GM21825 (cell line): ENCODE data around the gene DNMT3L.

Source experiments
- ATAC-seq: cut with Tn5 transposase; IDR thresholded peaks from one replicate; pipeline ENCODE4 v1.9.1; 2021; ENCODE audit warnings: mild to moderate bottlenecking, moderate library complexity; ENCODE audit not compliant: unreplicated experiment

Gene DNMT3L

DNA sequence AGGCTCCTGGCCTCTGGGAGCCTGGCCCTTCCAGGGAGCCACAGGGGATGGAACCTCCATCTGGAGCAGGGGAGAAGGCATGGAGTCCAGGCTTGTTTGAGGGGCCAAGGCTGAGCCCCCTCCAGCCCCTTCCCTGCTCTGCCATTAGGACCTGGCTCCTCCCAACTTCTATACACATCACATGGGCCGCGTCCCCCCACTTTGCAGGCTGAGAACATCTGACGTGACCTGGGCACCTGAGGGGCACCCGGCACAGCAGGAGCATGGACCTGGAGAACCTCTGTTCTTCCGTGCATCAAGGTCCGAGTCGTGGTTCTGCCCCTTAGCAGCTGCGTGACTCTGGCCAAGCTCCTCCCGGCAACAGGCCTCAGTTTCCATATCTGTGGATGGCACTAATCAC is 20.1 kb upstream of the DNMT3L start:
- no peak for ATAC-seq

DNA sequence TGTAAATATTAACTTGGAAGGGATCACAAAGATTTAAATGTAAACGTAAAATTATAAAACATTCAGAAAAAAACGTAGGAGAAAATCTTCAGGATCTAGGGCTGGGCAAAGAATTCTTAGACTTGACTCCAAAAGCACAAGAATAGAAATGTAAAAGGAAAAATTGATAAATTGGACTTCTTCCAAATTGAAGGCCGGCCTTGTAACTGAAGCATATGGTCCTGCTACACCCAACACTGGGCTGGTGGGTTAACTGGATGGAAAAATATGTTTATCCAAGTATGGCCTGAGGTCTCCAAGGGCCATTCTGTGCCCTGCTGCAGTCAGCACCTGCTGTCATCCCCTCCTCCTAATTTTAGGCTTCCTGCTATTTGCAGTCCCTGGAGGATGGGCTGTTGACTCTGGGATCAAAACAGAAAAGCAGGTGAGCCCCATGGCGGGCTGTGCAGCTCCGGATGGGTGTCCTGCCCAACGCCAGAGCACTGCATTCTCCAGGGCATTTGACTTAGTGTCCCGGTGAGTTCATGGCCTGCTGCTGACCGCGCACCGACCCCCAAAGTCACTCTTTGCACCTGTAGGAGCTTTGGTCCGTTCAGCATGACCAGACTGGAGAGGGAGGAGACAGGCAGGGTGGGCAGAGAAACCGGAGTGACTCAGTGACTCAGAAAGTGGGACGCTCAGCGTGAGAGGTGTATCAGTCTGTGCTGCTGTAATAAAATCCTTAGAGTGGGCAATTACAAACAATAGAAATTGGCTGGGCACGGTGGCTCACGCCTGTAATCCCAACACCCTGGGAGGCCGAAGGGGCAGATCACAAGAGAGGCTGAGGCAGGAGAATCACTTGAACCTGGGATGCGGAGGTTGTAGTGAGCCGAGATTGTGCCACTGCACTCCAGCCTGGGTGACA is 17.9 kb upstream of the DNMT3L start:
- ATAC-seq = no peak

DNA sequence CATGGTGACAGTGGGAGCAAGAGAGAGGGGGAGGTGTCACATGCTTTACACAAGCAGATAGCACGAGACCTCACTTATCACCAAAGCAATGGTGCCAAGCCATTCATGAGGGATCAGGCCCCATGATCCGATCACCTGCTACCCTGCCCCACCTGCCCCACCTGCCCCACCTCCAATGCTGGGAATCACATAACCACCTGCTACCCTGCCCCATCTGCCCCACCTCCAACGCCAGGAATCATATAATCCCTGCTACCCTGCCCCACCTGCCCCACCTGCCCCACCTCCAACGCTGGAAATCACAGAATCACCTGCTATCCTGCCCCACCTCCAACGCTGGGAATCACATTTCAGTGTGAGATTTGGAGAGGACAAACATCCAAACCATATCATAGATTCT is 13.3 kb upstream of the DNMT3L start:
- no peak for ATAC-seq

GRCh38 chr21:44273046-44273445 is 11.3 kb upstream of the DNMT3L start:
- no peak for ATAC-seq

- ATAC-seq = no peak
Measured at GRCh38 chr21:44272284-44272858, 10.7 kb upstream of the DNMT3L start.

GRCh38 chr21:44271558-44272283 is 10.0 kb upstream of the DNMT3L start:
- no peak for ATAC-seq

GRCh38 chr21:44269090-44269489 is 7.4 kb upstream of the DNMT3L start:
- no peak for ATAC-seq

- ATAC-seq = no peak
Measured at GRCh38 chr21:44267655-44268142, 6.0 kb upstream of the DNMT3L start.

- no peak for ATAC-seq
Measured at GRCh38 chr21:44265734-44266270, 4.1 kb upstream of the DNMT3L start.

- ATAC-seq = no peak
Measured at GRCh38 chr21:44263768-44264167, 2.1 kb upstream of the DNMT3L start.

- ATAC-seq = no peak
Measured at GRCh38 chr21:44263221-44263760, 1.6 kb upstream of the DNMT3L start.

DNA sequence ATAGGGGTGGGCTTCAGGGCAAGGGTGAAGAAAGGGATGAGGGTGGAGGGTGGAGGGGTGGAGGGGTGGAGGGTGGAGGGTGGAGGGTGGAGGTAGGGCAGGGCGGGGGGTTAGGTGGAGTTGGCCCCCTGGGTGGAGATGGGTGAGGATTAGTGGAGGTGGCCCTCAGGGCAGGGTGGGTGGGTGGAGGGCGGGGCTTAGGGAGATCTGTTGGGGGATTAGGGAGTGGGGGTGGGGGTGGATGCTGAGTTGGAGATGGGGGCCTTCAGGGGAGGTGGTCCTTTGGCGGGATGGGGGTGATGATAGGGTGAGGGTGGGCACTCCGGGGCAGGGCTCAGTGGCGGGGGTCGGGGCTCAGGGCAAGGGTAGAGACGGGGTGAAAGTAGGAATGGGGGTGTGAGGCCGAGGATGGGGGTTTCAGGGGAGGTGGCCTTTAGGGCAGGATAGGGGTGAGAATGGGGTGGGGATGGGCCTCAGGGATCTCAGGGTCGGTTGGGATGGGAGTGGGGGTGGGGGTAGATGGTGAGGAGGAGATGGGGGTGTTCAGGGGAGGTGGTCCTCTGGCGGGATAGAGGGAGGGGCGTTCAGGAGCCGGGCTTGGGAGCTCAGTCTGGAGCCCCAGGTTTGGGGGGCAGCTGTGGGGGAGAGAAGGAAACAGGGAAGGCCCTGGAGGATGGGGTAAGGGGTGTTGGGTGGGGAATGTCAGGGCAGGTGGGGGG is 800 bp upstream of the DNMT3L start:
- ATAC-seq = no peak

DNA sequence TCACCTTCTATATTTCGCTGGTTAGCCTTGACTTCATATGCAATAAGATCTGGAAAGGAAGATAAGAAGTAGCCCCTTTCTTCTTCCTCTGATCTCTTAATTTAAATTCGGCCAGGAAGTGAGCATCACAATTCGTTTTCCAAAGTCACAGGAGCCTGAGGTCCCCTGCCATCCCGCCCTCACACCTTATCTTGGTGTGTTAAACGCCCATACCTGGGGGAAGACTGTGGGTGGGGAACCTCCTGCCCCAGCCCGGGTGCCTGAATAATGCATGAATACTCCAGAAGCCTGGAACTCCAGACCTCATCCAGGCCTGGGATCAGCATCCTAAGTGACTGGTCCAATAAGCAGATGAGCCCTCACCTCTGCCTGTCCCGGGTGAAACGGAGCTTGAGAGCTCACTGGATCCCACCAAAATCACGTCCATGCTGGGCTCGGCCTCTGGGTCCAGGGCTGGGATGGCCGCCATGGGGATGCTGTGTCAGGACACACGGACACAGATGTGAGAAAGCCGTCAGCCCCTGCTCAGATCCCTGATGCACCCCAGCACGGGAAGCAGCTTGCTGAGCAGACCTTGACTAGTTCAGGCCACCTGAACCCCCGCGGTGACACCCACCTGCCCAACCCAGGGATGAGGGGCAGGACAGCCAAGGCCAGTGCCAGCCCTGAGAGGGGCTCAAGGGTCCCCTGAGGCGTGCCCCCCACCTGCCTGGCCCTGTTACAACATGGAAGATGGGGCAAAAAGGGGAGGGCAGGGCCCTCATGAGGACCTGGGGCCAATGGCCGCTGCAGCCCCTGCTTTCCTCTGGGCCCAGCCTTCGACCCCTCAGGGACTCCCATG is 686 bp downstream of the DNMT3L start:
- no peak for ATAC-seq

DNA sequence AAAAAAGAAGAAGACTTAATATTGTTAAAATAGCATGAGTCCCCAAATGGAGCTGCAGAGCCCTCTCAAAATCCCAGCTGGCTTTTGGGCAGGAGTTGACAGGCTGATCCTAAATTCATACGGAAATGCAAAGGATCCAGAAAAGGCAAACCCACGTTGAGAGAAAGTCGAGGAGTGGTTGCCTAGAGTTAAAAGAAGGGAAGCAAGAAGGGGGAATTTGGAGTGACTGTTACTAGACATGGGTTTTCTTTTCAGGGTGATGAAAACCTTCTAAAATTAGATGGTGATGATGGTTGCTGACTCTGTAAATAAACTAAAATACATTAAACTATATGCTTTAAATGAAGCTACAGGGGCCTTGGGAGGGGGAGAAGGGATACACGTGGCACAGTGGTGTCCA is 1.6 kb downstream of the DNMT3L start:
- no peak for ATAC-seq

GRCh38 chr21:44259082-44259705 is 2.5 kb downstream of the DNMT3L start:
- no peak for ATAC-seq

GRCh38 chr21:44258056-44258725 is 3.5 kb downstream of the DNMT3L start:
- ATAC-seq = no peak

DNA sequence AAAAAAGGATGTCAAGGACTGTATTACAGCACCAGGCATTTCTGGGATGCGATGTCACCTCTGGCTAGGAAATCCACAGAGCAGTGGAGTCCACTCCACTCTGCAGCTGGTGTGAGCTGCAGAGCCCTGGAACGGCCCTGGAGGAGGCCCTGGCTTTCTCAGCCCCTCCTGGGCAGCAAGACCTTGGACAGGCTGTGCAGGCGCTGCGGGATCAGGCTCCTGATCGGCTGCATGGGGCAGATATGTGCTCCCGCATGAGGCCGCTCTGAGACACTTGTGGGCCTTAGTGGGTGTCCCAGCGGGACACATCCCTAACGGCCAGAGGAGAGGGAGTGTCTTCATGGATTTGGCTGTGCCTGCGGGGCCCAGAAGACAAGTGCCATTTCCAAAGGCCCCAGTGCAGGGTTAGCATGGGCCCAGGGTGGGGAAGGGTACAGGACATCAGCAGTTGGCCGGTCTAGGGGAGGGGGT is 6.2 kb downstream of the DNMT3L start:
- no peak for ATAC-seq
